IPS-20b (cell line): ENCODE measurements around the gene ZNF669.

ENCODE experiments used
- H3K27ac ChIP-seq: one replicate; pipeline ENCODE4 v1.5.1; 2013; ENCODE audit warnings: low read length
- H3K27me3 ChIP-seq: 2 replicates; pipeline ENCODE4 v1.6.1; 2013; ENCODE audit warnings: mild to moderate bottlenecking, low read length, inconsistent platforms; ENCODE audit not compliant: insufficient read depth
- H3K36me3 ChIP-seq: 2 replicates; pipeline ENCODE4 v1.6.1; 2013; ENCODE audit warnings: low read depth, mild to moderate bottlenecking, inconsistent platforms, low read length, moderate library complexity; ENCODE audit not compliant: insufficient read depth
- H3K4me1 ChIP-seq: 2 replicates; pipeline ENCODE4 v1.6.1; 2013; ENCODE audit warnings: mild to moderate bottlenecking, control low read depth, inconsistent platforms, low read length, moderate library complexity; ENCODE audit not compliant: insufficient read depth
- H3K4me3 ChIP-seq: 2 replicates; pipeline ENCODE4 v1.5.1; 2013; ENCODE audit warnings: mild to moderate bottlenecking, low read length, inconsistent platforms
- H3K9ac ChIP-seq: 2 replicates; pipeline ENCODE4 v1.6.1; 2013; ENCODE audit warnings: low read depth, mild to moderate bottlenecking, inconsistent platforms, low read length, moderate library complexity
- H3K9me3 ChIP-seq: 2 replicates; pipeline ENCODE4 v1.6.1; 2013; ENCODE audit warnings: mild to moderate bottlenecking, low read depth, low read length, inconsistent platforms; ENCODE audit not compliant: insufficient read depth

The ZNF669 gene

GRCh38 chr1:247085310-247085709, 18.8 kb downstream of the ZNF669 start:
- H3K27ac ChIP-seq = no peak overlapping the region
- H3K4me1 ChIP-seq = no peaks in the 10 kb centered on the region
- H3K9me3 ChIP-seq = no peaks in the 10 kb centered on the region; the same call in 1 of the 2 replicates
- no peak overlapping the region for H3K4me3 ChIP-seq
- no peaks in the 10 kb centered on the region for H3K27me3 ChIP-seq
- no peaks in the 10 kb centered on the region for H3K36me3 ChIP-seq
- H3K9ac ChIP-seq = no peak overlapping the region

- H3K4me3 ChIP-seq = no peak overlapping the region
- H3K27me3 ChIP-seq = no peaks in the 10 kb centered on the region
These were observed 19.4 kb downstream of the ZNF669 start for GRCh38 chr1:247084771-247085170.

GRCh38 chr1:247079141-247079874, 24.8 kb downstream of the ZNF669 start:
- H3K36me3 ChIP-seq = peaks cover 11% of the 10 kb centered on the region
- peaks cover 17% of the 10 kb centered on the region for H3K9me3 ChIP-seq
- H3K4me1 ChIP-seq = no peaks in the 10 kb centered on the region; the same call in 1 of the 2 replicates
- H3K9ac ChIP-seq = peak overlapping the region; percentile 29; the same call in 1 of the 2 replicates
- H3K27me3 ChIP-seq = no peaks in the 10 kb centered on the region
- H3K4me3 ChIP-seq = peak overlapping the region; percentile 78; the same call in 1 of the 2 replicates
- H3K27ac ChIP-seq = no peak overlapping the region

More at GRCh38 chr1:247084771-247085170, 19.4 kb downstream of the ZNF669 start:
- Histone ChIP-seq H3K36me3 (no peaks in the 10 kb centered on the region), H3K9ac (no peak overlapping the region), H3K4me1 (no peaks in the 10 kb centered on the region), H3K9me3 (no peaks in the 10 kb centered on the region; the same call in 1 of the 2 replicates), H3K27ac (no peak overlapping the region)

- Histone ChIP-seq H3K36me3 (peaks cover 14% of the 10 kb centered on the region), H3K4me3 (peak within 1 kb of the TSS; percentile 78), H3K27ac (peak within 1 kb of the TSS; percentile 74), H3K4me1 (no peaks in the 10 kb centered on the region; the same call in 1 of the 2 replicates), H3K9me3 (peaks cover 24% of the 10 kb centered on the region), H3K27me3 (no peaks in the 10 kb centered on the region), H3K9ac (peak within 1 kb of the TSS; percentile 95)
These were observed 25.7 kb downstream of the ZNF669 start, which contains the start of gene ZNF670 for GRCh38 chr1:247078258-247079140. TSS of gene ZNF670 (minus strand) at chr1:247078811. CDS start at chr1:247078596, 215 bp downstream.

- Histone ChIP-seq H3K27ac (peak overlapping the region; percentile 74), H3K9ac (peak overlapping the region; percentile 95), H3K4me1 (no peaks in the 10 kb centered on the region; the same call in 1 of the 2 replicates), H3K27me3 (no peaks in the 10 kb centered on the region), H3K9me3 (peaks cover 25% of the 10 kb centered on the region), H3K36me3 (peaks cover 14% of the 10 kb centered on the region), H3K4me3 (peak overlapping the region; percentile 78)
These were observed 26.3 kb downstream of the ZNF669 start for GRCh38 chr1:247077876-247078257.

GRCh38 chr1:247077213-247077612, 26.9 kb downstream of the ZNF669 start:
- H3K27ac ChIP-seq = no peak overlapping the region
- peak overlapping the region; percentile 78 for H3K4me3 ChIP-seq
- H3K9ac ChIP-seq = peak overlapping the region; percentile 95; the same call in 1 of the 2 replicates
- H3K9me3 ChIP-seq = peaks cover 25% of the 10 kb centered on the region
- H3K27me3 ChIP-seq = no peaks in the 10 kb centered on the region
- H3K36me3 ChIP-seq = peaks cover 14% of the 10 kb centered on the region
- no peaks in the 10 kb centered on the region; the same call in 1 of the 2 replicates for H3K4me1 ChIP-seq

GRCh38 chr1:247070645-247071044, 33.5 kb downstream of the ZNF669 start:
- Histone ChIP-seq H3K9me3 (peaks cover 30% of the 10 kb centered on the region), H3K27me3 (no peaks in the 10 kb centered on the region), H3K36me3 (peaks cover 14% of the 10 kb centered on the region), H3K4me1 (no peaks in the 10 kb centered on the region), H3K27ac (no peak overlapping the region), H3K4me3 (no peak overlapping the region), H3K9ac (no peak overlapping the region)

- Histone ChIP-seq H3K4me3 (no peak overlapping the region), H3K9me3 (peaks cover 14% of the 10 kb centered on the region), H3K9ac (no peak overlapping the region), H3K27ac (no peak overlapping the region), H3K36me3 (no peaks in the 10 kb centered on the region), H3K4me1 (no peaks in the 10 kb centered on the region), H3K27me3 (no peaks in the 10 kb centered on the region)
These were observed 39.9 kb downstream of the ZNF669 start for GRCh38 chr1:247064304-247064703.

- Histone ChIP-seq H3K9me3 (peaks cover 40% of the 10 kb centered on the region), H3K9ac (no peak overlapping the region), H3K4me1 (no peaks in the 10 kb centered on the region), H3K4me3 (no peak overlapping the region), H3K27ac (no peak overlapping the region), H3K27me3 (no peaks in the 10 kb centered on the region), H3K36me3 (no peaks in the 10 kb centered on the region)
These were observed 43.4 kb downstream of the ZNF669 start for GRCh38 chr1:247060771-247061170.

- Histone ChIP-seq H3K4me3 (no peak overlapping the region), H3K36me3 (peaks cover 22% of the 10 kb centered on the region; the same call in 1 of the 2 replicates), H3K4me1 (no peaks in the 10 kb centered on the region), H3K27me3 (no peaks in the 10 kb centered on the region), H3K27ac (no peak overlapping the region), H3K9ac (no peak overlapping the region), H3K9me3 (peaks cover 73% of the 10 kb centered on the region)
These were observed 48.1 kb downstream of the ZNF669 start for GRCh38 chr1:247056071-247056470.

GRCh38 chr1:247054992-247055415, 49.2 kb downstream of the ZNF669 start:
- peaks cover 83% of the 10 kb centered on the region for H3K9me3 ChIP-seq
- no peak overlapping the region for H3K4me3 ChIP-seq
- no peaks in the 10 kb centered on the region for H3K4me1 ChIP-seq
- H3K27me3 ChIP-seq = no peaks in the 10 kb centered on the region
- H3K36me3 ChIP-seq = peaks cover 22% of the 10 kb centered on the region; the same call in 1 of the 2 replicates
- H3K9ac ChIP-seq = no peak overlapping the region
- H3K27ac ChIP-seq = no peak overlapping the region
